Measurements from ENCODE around the gene ARPC2.

DNA sequence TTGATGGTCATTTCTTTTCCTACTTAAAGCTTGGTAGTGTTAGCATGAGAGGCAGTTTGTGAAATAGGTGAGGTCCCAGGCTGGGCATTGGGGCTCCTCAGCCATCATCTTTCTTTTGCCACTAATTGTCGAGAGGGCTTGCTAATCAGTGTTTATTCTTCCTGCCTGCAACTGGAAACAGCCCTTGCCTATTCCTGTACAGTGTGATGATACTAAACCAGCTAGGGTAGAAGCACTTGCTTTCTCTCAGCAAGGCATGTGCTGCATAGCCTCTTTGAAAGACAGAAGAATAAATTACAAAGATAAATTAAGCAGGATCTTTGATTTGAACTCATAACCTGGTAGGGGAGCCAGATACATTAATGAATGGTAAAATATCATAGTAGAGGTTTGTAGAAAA is 27.2 kb downstream of the ARPC2 start:
- TF ChIP-seq, protein P1, sequence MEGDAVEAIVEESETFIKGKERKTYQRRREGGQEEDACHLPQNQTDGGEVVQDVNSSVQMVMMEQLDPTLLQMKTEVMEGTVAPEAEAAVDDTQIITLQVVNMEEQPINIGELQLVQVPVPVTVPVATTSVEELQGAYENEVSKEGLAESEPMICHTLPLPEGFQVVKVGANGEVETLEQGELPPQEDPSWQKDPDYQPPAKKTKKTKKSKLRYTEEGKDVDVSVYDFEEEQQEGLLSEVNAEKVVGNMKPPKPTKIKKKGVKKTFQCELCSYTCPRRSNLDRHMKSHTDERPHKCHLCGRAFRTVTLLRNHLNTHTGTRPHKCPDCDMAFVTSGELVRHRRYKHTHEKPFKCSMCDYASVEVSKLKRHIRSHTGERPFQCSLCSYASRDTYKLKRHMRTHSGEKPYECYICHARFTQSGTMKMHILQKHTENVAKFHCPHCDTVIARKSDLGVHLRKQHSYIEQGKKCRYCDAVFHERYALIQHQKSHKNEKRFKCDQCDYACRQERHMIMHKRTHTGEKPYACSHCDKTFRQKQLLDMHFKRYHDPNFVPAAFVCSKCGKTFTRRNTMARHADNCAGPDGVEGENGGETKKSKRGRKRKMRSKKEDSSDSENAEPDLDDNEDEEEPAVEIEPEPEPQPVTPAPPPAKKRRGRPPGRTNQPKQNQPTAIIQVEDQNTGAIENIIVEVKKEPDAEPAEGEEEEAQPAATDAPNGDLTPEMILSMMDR (IDR thresholded peaks at IDR 0.05; ENCODE audit: poor library complexity): no peak
- TF ChIP-seq EZH2 (IDR thresholded peaks at IDR 0.05; ENCODE audit: borderline replicate concordance): no peak

Measured in hepatocyte (in vitro differentiated cells).